Posterior cingulate gyrus (tissue), 11 donors: ENCODE results near the gene ZMYND8.
"Not testable (repeated sequence)": the region's sequence is repeated elsewhere in the genome, so short reads cannot be mapped to it uniquely, and the experiment has no call there.

Experiments
- DNase-seq, 10 donors: peaks; one replicate each; pipeline versions ENCODE4 v3.0.0 to v3.0.0-alpha.2; 2020 to 2021; ENCODE audit warnings: mixed read lengths in 3 of 10
- intact Hi-C: fragments of 100-400 bp; cut with DNase I; formaldehyde crosslinking; loops from one replicate; pipeline ENCODE4 v1.15.1; 2023

ZMYND8 gene

GRCh38 chr20:47258745-47259695 lies 97.5 kb downstream of the ZMYND8 start:
- intact Hi-C loops = no loop called here

GRCh38 chr20:47257771-47258170 lies 98.7 kb downstream of the ZMYND8 start:
- intact Hi-C loops = no loop called here
- DNase-seq = no peak

More at GRCh38 chr20:47258745-47259695, 97.5 kb downstream of the ZMYND8 start:
- peak in 1 of 10 donors; percentile 72 for DNase-seq

- DNase-seq = no peak
- intact Hi-C loops = no loop called here
Observed at GRCh38 chr20:47257256-47257655, 99.2 kb downstream of the ZMYND8 start.

GRCh38 chr20:47256668-47257236 lies 99.7 kb downstream of the ZMYND8 start:
- intact Hi-C loops = no loop called here
- DNase-seq = no peak

- intact Hi-C loops = no loop called here
- no peak for DNase-seq
Observed at GRCh38 chr20:47253872-47254271, 102.6 kb downstream of the ZMYND8 start.

- intact Hi-C loops = no loop called here
Observed at GRCh38 chr20:47252879-47253307, 103.6 kb downstream of the ZMYND8 start.

GRCh38 chr20:47251154-47252020 lies 105.1 kb downstream of the ZMYND8 start:
- peak in 1 of 10 donors; percentile 65 for DNase-seq
- intact Hi-C loops = no loop called here

More at GRCh38 chr20:47252879-47253307, 103.6 kb downstream of the ZMYND8 start:
- DNase-seq = no peak

GRCh38 chr20:47250360-47250759 lies 106.1 kb downstream of the ZMYND8 start:
- DNase-seq = peak in 1 of 10 donors; percentile 20
- intact Hi-C loops = no loop called here

GRCh38 chr20:47249913-47250312 lies 106.6 kb downstream of the ZMYND8 start:
- DNase-seq = peak in 1 of 10 donors; percentile 37
- intact Hi-C loops = no loop called here

- intact Hi-C loops = no loop called here
Observed at GRCh38 chr20:47248448-47248966, 108.0 kb downstream of the ZMYND8 start.

GRCh38 chr20:47247972-47248371 lies 108.5 kb downstream of the ZMYND8 start:
- no peak for DNase-seq
- intact Hi-C loops = no loop called here

More at GRCh38 chr20:47248448-47248966, 108.0 kb downstream of the ZMYND8 start:
- peak in 1 of 10 donors; percentile 9 for DNase-seq

GRCh38 chr20:47246061-47246777 lies 110.3 kb downstream of the ZMYND8 start:
- intact Hi-C loops = no loop called here
- DNase-seq = no peak

GRCh38 chr20:47245166-47245565 lies 111.3 kb downstream of the ZMYND8 start:
- intact Hi-C loops = not testable (repeated sequence)
- peak in 1 of 10 donors; percentile 30 for DNase-seq

GRCh38 chr20:47244451-47244850 lies 112.0 kb downstream of the ZMYND8 start:
- peak in 1 of 10 donors; percentile 22 for DNase-seq
- intact Hi-C loops = no loop called here

- DNase-seq = no peak
- intact Hi-C loops = no loop called here
Observed at GRCh38 chr20:47243532-47244305, 112.8 kb downstream of the ZMYND8 start.

GRCh38 chr20:47243003-47243402 lies 113.5 kb downstream of the ZMYND8 start:
- intact Hi-C loops = no loop called here
- no peak for DNase-seq

- intact Hi-C loops = no loop called here
- DNase-seq = peak in 1 of 10 donors; percentile 58
Observed at GRCh38 chr20:47241345-47241781, 115.1 kb downstream of the ZMYND8 start.

GRCh38 chr20:47240096-47240495 lies 116.4 kb downstream of the ZMYND8 start:
- intact Hi-C loops = not testable (repeated sequence)
- peak in 1 of 10 donors; percentile 28 for DNase-seq

- no peak for DNase-seq
- intact Hi-C loops = no loop called here
Observed at GRCh38 chr20:47239719-47240067, 116.8 kb downstream of the ZMYND8 start.
